Measurements from ENCODE around the gene CCDC150. TPM values are rescaled to one million over a fixed set of nuclear protein-coding genes. Genes with fewer than 3 reads are reported as not detected.

CCDC150 gene
- total RNA-seq, 1 donor from 2014 or later, result 3.5 TPM

DNA sequence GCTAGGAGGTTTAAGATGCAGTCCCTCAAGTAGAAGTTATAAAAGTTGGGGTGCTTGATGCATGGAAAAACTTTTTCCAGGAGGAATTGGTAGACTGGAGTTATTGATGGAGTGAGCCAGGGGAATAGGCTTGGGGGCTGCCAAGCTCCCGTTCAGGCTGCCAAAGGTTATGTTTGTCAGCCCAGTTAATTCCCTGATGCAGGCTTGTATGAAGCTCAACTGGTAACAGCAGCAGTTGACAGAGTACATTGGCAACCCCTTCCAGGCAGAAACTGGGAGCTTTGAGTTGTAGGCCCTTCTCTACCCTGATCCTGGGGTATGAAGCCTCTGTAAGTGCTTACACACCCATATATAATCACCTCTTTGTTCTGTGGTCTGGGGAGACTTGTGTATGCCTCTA, 16.2 kb downstream of the CCDC150 start:
- H3K27me3 ChIP-seq (ENCODE audit: control insufficient read depth, insufficient read depth, low read length), result no peaks in the 10 kb centered on the region
- no peaks in the 10 kb centered on the region for H3K36me3 ChIP-seq (ENCODE audit: control insufficient read depth, insufficient read depth, low read length)
- TF ChIP-seq, protein P1, sequence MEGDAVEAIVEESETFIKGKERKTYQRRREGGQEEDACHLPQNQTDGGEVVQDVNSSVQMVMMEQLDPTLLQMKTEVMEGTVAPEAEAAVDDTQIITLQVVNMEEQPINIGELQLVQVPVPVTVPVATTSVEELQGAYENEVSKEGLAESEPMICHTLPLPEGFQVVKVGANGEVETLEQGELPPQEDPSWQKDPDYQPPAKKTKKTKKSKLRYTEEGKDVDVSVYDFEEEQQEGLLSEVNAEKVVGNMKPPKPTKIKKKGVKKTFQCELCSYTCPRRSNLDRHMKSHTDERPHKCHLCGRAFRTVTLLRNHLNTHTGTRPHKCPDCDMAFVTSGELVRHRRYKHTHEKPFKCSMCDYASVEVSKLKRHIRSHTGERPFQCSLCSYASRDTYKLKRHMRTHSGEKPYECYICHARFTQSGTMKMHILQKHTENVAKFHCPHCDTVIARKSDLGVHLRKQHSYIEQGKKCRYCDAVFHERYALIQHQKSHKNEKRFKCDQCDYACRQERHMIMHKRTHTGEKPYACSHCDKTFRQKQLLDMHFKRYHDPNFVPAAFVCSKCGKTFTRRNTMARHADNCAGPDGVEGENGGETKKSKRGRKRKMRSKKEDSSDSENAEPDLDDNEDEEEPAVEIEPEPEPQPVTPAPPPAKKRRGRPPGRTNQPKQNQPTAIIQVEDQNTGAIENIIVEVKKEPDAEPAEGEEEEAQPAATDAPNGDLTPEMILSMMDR (IDR thresholded peaks at IDR 0.05; ENCODE audit: insufficient read depth, low read length, poor library complexity, severe bottlenecking), result no peak
- H3K4me3 ChIP-seq (ENCODE audit: low read depth, low read length), result no peak overlapping the region
- DNase-seq (ENCODE audit: low read depth), result no peak

DNA sequence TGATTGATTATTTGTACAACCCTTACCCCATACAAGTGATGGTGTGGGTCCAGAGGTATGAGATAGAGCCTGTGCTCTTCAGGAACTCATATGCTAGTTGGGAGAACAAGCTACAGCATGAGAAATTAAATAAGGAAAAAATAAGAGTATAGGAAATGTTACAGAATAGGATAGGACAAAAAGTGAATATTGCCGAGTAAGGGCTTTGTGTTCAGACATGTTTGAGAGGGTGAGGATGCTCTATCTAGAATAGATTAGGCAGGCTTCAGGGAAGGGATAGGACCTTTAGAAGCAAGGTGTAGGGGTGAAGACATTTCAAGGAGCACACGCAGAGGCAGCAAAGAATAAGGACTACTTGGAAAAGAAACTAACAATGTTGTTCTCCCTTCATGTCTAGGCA, 17.8 kb downstream of the CCDC150 start:
- TF ChIP-seq, protein P1 (IDR thresholded peaks at IDR 0.05; ENCODE audit: insufficient read depth, low read length, poor library complexity, severe bottlenecking), result no peak
- no peak for DNase-seq (ENCODE audit: low read depth)

DNA sequence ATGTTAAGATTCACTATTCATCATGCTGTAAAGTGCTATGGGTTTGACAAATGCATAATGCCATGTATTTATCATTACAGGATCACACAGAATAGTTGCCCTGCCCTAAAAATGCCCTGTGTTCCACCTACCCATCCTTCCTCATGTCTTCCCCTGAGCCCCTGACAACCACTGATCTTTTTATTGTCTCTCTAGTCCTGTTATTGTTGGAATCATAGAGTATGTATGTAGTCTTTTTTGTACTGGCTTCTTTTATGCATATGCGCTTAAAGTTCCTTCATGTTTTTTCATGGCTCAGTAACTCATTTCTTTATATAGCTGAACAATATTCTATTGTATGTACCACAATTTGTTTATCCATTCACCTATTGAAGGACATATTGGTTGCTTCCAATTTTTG, 20.3 kb downstream of the CCDC150 start:
- DNase-seq (ENCODE audit: low read depth), result no peak
- H3K27me3 ChIP-seq (ENCODE audit: control insufficient read depth, insufficient read depth, low read length), result no peaks in the 10 kb centered on the region
- no peaks in the 10 kb centered on the region for H3K36me3 ChIP-seq (ENCODE audit: control insufficient read depth, insufficient read depth, low read length)
- no peak overlapping the region for H3K4me3 ChIP-seq (ENCODE audit: low read depth, low read length)
- TF ChIP-seq, protein P1 (IDR thresholded peaks at IDR 0.05; ENCODE audit: insufficient read depth, low read length, poor library complexity, severe bottlenecking), result no peak

More for the DNA sequence above, 17.8 kb downstream of the CCDC150 start:
- no peaks in the 10 kb centered on the region for H3K36me3 ChIP-seq (ENCODE audit: control insufficient read depth, insufficient read depth, low read length)
- H3K4me3 ChIP-seq (ENCODE audit: low read depth, low read length), result no peak overlapping the region
- no peaks in the 10 kb centered on the region for H3K27me3 ChIP-seq (ENCODE audit: control insufficient read depth, insufficient read depth, low read length)

DNA sequence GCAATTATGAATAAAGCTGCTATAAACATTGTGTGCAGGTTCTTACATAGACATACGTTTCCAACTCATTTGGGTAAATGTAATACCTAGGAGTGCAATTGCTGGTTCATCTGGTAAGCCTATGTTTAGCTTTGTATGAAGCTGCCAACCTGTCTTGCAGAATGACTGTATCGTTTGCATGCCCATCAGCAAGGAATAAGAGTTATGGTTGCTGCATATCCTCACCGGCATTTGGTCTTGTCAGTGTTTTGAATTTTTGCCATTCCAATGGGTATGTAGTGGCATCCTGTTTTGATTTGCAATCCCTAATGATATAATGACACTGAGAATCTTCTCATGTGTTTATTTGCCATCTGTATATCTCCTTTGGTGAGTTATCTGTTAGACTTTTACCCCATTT, 20.7 kb downstream of the CCDC150 start:
- Histone ChIP-seq H3K36me3 (ENCODE audit: control insufficient read depth, insufficient read depth, low read length) (no peaks in the 10 kb centered on the region), H3K27me3 (ENCODE audit: control insufficient read depth, insufficient read depth, low read length) (no peaks in the 10 kb centered on the region), H3K4me3 (ENCODE audit: low read depth, low read length) (no peak overlapping the region)
- TF ChIP-seq, protein P1 (IDR thresholded peaks at IDR 0.05; ENCODE audit: insufficient read depth, low read length, poor library complexity, severe bottlenecking), result no peak
- DNase-seq (ENCODE audit: low read depth), result no peak

DNA sequence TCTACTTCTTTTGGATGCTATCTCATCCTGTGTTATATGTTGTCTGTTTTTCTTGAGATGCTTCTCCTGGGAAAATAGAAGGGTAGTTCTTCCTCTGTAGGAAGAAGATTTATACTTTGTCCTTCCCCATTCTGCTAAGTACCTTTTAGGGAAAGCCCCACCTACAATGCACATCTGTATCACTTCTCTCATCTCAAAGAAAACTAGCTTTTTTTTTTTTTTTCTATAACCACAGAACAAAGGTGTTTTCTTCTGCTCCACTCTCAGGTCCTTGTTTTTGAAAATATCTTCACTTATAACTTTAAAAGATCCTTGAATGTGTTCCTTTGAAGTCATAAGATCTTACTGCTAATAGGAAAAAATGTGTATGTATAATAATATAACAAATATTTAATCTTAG, 30.8 kb downstream of the CCDC150 start:
- Histone ChIP-seq H3K36me3 (ENCODE audit: control insufficient read depth, insufficient read depth, low read length) (no peaks in the 10 kb centered on the region), H3K4me3 (ENCODE audit: low read depth, low read length) (no peak overlapping the region), H3K27me3 (ENCODE audit: control insufficient read depth, insufficient read depth, low read length) (no peaks in the 10 kb centered on the region)
- DNase-seq (ENCODE audit: low read depth), result no peak
- TF ChIP-seq, protein P1 (IDR thresholded peaks at IDR 0.05; ENCODE audit: insufficient read depth, low read length, poor library complexity, severe bottlenecking), result no peak

DNA sequence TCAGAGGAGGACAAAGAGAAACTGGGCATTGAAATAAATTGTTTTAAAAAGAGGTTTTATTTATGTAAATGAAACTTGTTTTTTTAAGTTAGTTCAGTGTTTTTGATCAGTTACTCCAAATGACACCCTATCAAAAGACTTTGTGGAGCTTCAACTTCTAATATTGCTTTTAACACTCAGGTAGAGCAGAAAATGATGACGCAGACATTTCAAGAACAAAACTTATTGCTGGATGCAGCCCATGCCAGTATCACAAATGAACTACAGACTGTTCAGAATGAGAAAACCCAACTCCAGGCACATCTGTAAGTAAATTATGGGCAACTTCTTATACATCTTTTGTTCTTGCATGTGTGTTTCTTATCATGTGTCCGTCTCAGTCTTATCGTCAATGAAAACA, 36.4 kb downstream of the CCDC150 start:
- TF ChIP-seq, protein P1 (IDR thresholded peaks at IDR 0.05; ENCODE audit: insufficient read depth, low read length, poor library complexity, severe bottlenecking), result no peak
- no peak overlapping the region for H3K4me3 ChIP-seq (ENCODE audit: low read depth, low read length)
- no peaks in the 10 kb centered on the region for H3K36me3 ChIP-seq (ENCODE audit: control insufficient read depth, insufficient read depth, low read length)
- DNase-seq (ENCODE audit: low read depth), result no peak
- no peaks in the 10 kb centered on the region for H3K27me3 ChIP-seq (ENCODE audit: control insufficient read depth, insufficient read depth, low read length)

All from kidney epithelial cell (primary cell).